Vagina (tissue), 2 donors: ENCODE measurements around the gene PAPSS2.
"Not testable (repeated sequence)": the region's sequence is repeated elsewhere in the genome, so short reads cannot be mapped to it uniquely, and the experiment has no call there.

Experiments
- CTCF ChIP-seq, 3 experiments: fragments of 450-650 bp in 2 of 3; fragments of 200-600 bp in 1 of 3; sonication (generic) in 1 of 3; IDR thresholded peaks; one replicate each; pipeline ENCODE4 v1.5.1; 2017 to 2019; ENCODE audit warnings: antibody characterized with exemption in 3 of 3, mild to moderate bottlenecking in 2 of 3, moderate library complexity in 2 of 3
- POLR2A ChIP-seq, 2 donors: fragments of 450-650 bp; IDR thresholded peaks; one replicate each; pipeline ENCODE4 v1.6.1; 2017; ENCODE audit warnings: antibody characterized with exemption in 2 of 2, mild to moderate bottlenecking in 2 of 2, moderate library complexity in 2 of 2
- POLR2AphosphoS5 ChIP-seq, 2 donors: sonication (generic); formaldehyde crosslinking; IDR thresholded peaks; one replicate each; pipeline ENCODE4 v1.9.0; 2017; ENCODE audit warnings: antibody characterized with exemption in 2 of 2, mild to moderate bottlenecking in 2 of 2, low read depth in 1 of 2; ENCODE audit not compliant: insufficient read depth in 1 of 2

- not testable (repeated sequence) for TF ChIP-seq CTCF (IDR thresholded peaks at IDR 0.05); POLR2A (IDR thresholded peaks at IDR 0.05); POLR2AphosphoS5 (IDR thresholded peaks at IDR 0.05; ENCODE audit: insufficient read depth in 1 of 2, low read depth in 1 of 2)
Observed at GRCh38 chr10:87742992-87743610, 83.4 kb downstream of the PAPSS2 start.
